Stimulated activated CD8-positive, alpha-beta memory T cell treated with anti-CD3 and anti-CD28 coated beads, Interleukin-7, amount 100 ng/mL, for 48 hours (primary cell): ENCODE results near the gene MGRN1.

Experiments used
- DNase-seq, 2 donors: peaks; one replicate each; pipeline ENCODE4 v3.0.0-alpha.2; 2020; ENCODE audit warnings: low read depth in 1 of 2; ENCODE audit errors: extremely low read depth in 1 of 2

The MGRN1 gene

GRCh38 chr16:4684058-4684715 lies 59.6 kb downstream of the MGRN1 start:
- no peak for DNase-seq

GRCh38 chr16:4684763-4685162 lies 60.1 kb downstream of the MGRN1 start:
- DNase-seq = no peak

DNA sequence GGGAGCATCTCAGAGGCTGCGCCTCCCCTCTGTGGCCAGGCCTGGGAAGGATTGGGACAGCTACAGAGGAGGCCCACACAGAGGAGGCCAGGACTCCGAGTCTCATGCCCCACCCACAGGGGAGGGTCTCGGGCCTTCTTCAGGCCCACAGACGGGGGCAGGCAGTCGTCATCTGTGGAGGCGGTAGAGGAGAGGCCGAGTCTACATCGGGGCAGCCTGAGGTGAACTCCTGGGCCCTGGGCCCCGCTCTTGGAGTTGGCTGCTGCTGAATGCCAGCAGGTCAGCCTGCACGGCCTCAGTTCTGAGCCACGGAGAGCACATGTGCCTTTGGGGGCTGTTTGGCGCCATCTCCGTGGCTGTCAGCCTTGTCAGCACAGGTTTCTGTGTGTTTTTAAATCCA lies 60.7 kb downstream of the MGRN1 start:
- no peak for DNase-seq

DNA sequence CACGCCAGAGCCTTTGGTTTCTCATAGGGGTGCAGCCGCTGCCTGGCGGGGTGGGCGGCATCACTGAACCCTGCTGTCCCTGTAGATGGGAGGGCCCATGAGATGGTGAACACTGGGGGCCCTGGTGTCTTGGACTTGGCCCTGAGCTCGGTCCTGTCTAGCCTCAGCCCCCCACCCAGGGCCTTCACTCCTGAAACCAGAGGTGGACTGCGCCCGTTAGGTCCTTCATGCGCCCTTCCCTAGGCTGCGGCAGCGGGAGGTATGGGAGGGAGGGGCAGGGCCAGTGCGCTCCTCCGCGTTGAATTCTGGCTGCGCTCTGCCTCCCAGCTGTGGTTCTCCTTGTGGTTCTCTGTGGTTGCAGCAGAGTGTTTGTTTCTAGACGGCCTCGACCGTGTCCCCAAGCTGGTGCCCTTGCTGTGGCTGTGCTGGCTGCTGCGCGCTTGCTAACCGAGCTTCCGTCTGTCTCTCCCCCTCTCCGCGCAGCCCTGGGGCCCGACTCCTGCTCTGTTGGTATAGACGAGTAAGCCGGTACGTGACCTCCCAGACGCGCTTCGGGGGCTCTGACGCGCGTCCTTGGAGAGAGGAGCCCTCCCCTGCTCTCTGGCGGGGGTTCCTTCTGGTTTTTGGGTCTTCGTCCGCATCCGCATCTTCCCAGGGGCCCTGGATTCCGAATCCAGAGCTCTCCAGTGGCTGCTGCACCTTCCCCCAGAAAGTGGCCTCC lies 61.3 kb downstream of the MGRN1 start:
- DNase-seq = no peak

DNA sequence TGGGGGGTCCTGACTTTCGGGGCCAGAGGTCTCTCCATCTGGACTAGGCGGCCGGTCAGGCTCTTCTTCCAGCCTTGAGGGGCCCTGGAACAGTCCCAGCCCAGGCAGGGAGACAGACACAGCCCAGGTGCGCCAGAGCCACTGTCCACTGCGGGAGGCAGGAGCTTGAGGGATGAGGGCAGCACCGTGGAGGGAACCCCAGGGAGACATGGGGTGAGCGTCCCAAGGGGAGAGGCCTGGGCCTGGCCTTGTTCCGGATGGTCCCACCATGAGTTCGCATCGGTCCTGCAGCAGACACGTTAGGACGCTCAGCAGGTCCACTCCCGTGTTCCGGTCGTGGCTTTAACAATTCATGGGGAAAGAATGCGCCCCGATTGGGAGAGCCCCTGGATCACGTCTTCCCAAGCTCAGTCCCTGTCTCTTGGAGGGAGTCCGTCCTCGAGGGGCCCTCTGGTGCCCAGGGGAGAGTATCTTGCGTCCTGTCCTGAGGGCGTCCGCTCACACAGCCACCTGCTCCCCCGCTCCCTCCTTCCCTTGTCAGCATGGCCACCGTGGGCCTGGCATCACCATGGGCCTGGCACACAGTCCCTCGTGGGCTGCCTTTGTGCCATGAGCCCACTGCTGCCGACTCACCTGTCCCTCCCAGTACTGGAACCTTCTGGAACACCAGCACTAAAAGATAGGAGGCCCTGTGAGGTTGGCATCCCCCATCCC lies 62.0 kb downstream of the MGRN1 start:
- DNase-seq = no peak

DNA sequence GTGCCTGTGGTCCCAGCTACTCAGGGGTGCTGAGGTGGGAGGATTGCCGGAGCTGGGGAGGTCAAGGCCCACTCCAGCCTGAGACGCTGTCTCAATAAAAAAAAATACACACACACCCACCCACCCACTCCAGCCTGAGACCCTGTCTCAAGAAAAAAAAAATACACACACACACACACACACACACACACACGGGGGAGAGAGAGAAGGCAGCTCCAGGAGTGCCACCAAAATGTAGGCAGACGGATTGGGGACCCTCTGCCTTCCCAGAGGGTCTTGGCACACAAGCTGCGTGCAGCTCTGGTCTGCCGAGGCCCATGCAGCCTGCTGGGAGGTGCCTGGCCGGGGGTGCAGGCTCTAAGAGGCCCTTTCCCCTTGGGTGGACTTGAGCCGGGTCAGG lies 62.8 kb downstream of the MGRN1 start:
- DNase-seq = no peak

DNA sequence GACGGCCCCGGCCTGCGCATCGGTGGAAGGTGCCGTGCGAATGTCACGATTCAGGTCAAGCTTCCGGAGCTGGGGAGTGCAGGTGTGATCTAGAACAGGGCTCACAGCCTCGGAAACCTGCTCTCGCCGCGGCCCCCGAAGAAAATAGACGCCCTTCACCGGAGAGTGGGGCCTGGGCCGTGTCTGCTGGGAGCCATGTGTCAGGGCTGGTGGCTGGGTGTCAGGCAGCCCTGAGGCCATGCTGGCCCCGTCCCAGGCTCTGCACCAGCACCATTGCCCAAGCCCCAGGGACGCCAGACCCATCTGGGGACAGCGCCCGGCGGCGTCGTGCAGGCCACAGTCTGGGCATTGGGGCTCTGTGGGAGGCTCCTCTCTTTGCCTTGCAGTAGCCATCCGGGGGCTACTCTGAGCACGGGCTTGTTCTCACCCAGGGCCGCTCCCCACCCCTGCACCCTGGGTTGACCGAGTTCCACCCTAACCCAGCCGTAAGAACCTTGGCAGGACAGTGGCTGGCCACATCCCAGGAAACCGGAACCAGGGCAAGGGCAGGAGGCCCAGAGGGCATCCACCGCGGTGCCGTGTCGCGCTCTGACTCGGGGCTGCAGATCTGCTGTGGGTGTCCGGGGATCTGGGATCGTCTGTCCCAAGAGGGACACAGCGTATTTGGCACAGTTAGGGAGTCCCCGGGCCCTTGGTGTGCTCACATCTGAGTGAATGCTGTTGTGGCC lies 63.5 kb downstream of the MGRN1 start:
- no peak for DNase-seq

DNA sequence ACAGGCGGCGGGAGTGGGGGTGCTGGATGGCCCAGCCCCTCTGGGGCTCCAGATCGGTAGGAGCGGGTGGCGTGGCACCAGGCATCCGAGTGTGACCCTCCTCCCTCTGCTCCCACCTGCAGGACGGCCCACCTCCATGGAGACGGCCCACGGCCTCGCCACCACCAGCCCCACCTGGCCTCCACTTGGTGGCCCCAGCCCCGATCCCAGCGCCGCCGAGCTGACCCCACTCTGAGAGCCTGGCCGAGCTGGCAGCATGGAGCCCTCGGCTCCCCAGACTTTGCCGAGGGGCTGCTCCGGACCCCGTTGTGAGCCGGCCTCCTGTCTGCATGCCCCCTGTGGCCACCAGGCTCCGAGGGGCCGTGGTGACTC lies 64.0 kb downstream of the MGRN1 start:
- no peak for DNase-seq

DNA sequence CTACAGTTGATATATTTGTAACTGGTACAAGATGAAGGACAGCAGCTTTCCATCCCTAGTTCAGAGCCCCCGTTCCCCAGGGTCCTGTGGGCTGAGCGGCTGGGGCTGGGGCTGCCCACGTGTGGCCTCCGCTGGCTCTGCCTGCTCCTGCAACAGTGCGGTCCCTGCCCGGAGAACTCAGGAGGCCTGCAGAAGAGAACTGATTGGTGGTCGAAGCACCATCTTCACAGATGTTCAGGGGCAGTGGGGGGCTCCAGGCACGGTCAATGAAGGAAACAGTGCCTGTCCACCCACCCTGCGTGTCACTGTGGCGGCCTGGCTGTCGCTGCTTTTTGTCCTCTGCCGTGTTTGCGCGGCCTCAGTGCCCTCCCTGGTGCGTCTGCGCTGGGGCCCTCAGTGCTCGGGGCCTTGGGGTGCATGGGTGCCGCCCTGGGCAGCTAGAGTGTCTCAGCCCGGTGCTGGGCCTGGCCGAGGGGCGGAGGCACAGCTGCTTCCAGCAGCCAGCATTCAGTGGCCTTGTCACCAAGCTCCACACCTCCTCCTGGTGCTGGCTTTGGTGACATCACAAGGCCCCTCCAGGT lies 64.6 kb downstream of the MGRN1 start:
- no peak for DNase-seq

GRCh38 chr16:4689864-4690704 lies 65.5 kb downstream of the MGRN1 start:
- no peak for DNase-seq

- DNase-seq = no peak
Measured at GRCh38 chr16:4690946-4691665, 66.5 kb downstream of the MGRN1 start.

DNA sequence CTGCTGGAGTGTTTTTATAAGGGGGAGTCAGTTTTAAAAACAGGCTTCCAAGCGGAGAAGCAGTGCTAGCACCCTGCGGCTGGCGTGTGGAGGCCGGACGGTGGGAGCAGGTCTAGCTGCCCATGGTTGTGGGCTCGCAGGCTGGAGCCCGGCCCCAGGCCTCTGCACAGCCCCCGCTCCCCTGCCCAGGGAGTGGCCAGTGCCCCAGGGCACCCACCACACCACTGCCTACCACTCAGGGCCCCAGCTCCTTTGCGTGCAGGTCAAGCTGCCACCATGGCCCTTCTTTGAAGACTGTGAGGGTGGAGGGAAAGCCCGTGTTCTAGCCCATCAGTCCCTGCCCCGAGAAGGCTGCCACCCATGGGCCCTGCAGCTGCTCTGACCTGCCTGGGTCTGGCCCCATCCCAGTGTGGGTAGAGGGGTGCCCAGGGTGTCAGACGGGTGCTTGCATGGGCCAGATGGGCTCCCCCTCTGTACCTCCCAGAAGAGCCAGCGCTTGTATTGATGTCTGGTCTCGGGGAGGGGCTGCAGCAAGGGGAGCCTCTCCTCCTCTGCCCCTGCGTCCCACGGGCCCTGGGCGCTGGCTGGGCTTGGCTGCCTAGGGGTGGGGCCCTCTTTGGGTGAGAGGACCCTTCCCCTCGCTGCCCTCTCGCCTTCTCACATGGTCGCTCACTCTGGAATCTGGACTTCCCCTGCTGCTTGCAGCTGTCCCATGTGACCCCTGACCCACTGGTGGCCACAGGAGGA lies 67.2 kb downstream of the MGRN1 start:
- DNase-seq = no peak

- no peak for DNase-seq
Measured at GRCh38 chr16:4692460-4693295, 68.1 kb downstream of the MGRN1 start.

GRCh38 chr16:4693296-4693955 lies 68.8 kb downstream of the MGRN1 start, which contains the start of gene NUDT16L1:
Gene NUDT16L1 (plus strand): TSS chr16:4693562. CDS start chr16:4693727, 165 bp downstream.
- peak; percentile 91 to 96 for DNase-seq

DNA sequence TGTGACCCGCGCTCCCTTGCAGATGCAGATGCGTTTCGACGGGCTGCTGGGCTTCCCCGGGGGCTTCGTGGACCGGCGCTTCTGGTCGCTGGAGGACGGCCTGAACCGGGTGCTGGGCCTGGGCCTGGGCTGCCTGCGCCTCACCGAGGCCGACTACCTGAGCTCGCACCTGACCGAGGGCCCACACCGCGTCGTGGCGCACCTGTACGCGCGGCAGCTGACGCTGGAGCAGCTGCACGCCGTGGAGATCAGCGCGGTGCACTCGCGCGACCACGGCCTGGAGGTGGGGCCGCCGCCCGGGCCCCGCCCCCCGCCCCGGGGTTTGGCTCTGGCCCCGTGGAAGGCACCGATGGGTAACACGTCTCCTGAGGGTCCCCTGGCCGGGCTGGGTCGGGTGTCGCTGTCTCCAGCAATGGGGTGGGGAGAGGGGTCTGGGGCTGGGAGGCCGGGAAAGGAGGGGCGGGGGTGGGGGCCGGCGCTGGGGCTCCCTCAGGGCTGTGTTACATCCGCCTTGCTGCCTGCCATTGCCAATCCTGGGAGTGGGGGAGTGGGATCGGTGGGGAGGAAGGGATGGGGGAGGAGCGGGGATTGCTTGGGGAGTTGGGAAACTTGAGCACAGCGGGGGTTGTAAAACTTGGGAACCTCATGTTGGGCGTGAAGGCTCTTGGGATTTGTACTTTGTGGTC lies 69.5 kb downstream of the MGRN1 start:
- no peak for DNase-seq

DNA sequence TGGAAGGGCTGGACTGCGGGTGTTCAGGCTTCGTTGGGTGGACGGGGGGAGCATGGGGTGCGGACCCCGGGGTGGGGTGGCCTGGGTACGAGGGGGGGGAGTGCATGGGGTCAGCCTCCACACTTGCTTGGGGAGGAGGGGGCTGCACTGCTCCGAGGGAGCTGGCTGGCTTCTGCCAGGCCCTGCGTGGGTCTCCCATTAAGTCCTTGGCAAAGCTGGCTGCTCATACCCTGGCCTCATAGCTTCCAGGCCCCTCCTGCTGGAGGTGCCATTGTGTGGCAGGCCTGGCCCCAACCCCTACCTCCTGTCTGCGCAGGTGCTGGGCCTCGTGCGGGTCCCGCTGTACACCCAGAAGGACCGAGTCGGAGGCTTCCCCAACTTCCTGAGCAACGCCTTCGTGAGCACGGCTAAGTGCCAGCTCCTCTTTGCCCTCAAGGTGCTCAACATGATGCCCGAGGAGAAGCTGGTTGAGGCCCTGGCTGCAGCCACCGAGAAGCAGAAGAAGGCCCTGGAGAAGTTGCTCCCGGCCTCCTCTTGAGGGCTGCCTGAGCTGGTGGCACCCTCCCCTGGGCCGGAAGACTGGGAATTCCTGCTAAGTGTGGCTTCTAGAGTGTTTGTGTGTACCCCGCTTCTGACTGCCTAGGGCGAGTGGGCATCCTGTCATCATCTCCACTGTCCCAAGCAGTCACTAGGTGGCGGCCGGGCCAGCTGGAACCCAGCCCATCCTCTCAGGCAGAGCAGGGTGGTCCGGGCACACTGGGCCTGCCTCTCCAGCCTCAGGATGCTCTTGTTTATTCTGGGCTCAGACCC lies 70.2 kb downstream of the MGRN1 start:
- DNase-seq = no peak
